SU-DHL-6 (cell line): ENCODE results near the gene DMBX1.

ENCODE experiments used
- H2AFZ ChIP-seq: fragments of 200-600 bp; sonication (generic); 2 replicates; pipeline ENCODE4 v1.6.1; 2014; ENCODE audit warnings: low read depth, mild to moderate bottlenecking, moderate library complexity, mixed read lengths, antibody characterized with exemption, low read length; ENCODE audit not compliant: severe bottlenecking
- H3F3A ChIP-seq: fragments of 200-600 bp; shearing (Covaris generic); 2 replicates; pipeline ENCODE4 v1.6.0; 2016; ENCODE audit warnings: antibody characterized with exemption, mild to moderate bottlenecking; ENCODE audit not compliant: insufficient read depth
- H3K27ac ChIP-seq: fragments of 200-600 bp; sonication (generic); 2 replicates; pipeline ENCODE4 v1.5.1; 2016; ENCODE audit warnings: low read depth, mild to moderate bottlenecking, low read length, moderate library complexity, mixed read lengths
- H3K27me3 ChIP-seq: fragments of 200-600 bp; sonication (generic), shearing (Covaris generic); 2 replicates; pipeline ENCODE4 v1.6.0; 2014; ENCODE audit warnings: mild to moderate bottlenecking, low read length
- H3K36me3 ChIP-seq: fragments of 200-600 bp; sonication (generic); 2 replicates; pipeline ENCODE4 v1.6.1; 2014; ENCODE audit warnings: mild to moderate bottlenecking, low read length, mixed read lengths
- H3K4me2 ChIP-seq: fragments of 300-600, 200-600 bp; shearing (Covaris generic), sonication (generic); 2 replicates; pipeline ENCODE4 v1.6.0; 2014; ENCODE audit warnings: low read length, low read depth, mild to moderate bottlenecking; ENCODE audit not compliant: poor library complexity, severe bottlenecking
- H3K4me3 ChIP-seq: fragments of 200-600 bp; sonication (generic); 2 replicates; pipeline ENCODE4 v1.5.1; 2014; ENCODE audit warnings: antibody characterized with exemption, low read length, mild to moderate bottlenecking, mixed read lengths; ENCODE audit not compliant: insufficient read depth, poor library complexity, severe bottlenecking
- H3K79me2 ChIP-seq: fragments of 200-600 bp; sonication (generic); 2 replicates; pipeline ENCODE4 v1.6.1; 2014; ENCODE audit warnings: mild to moderate bottlenecking, low read length, moderate library complexity; ENCODE audit not compliant: insufficient read depth
- H3K9ac ChIP-seq: fragments of 200-600 bp; sonication (generic); 2 replicates; pipeline ENCODE4 v1.7.0; 2014; ENCODE audit warnings: mild to moderate bottlenecking, low read length
- H3K9me2 ChIP-seq: fragments of 200-600 bp; sonication (generic); replicated peaks from 2 replicates; pipeline ENCODE4 v1.6.1; 2014; ENCODE audit warnings: low read length; ENCODE audit not compliant: insufficient read depth
- H3K9me3 ChIP-seq: fragments of 200-600 bp; sonication (generic); 2 replicates; pipeline ENCODE4 v1.6.1; 2014; ENCODE audit warnings: low read length, mixed read lengths; ENCODE audit not compliant: insufficient read depth
- H4K20me1 ChIP-seq: fragments of 200-600 bp; sonication (generic); 2 replicates; pipeline ENCODE4 v1.6.1; 2014; ENCODE audit warnings: low read depth, mild to moderate bottlenecking, antibody characterized with exemption, low read length, moderate library complexity, mixed read lengths
- EZH2phosphoT487 ChIP-seq: fragments of 200-600 bp; sonication (generic), shearing (Covaris generic); conservative IDR thresholded peaks from 2 replicates; pipeline ENCODE4 v1.6.1; 2018; ENCODE audit warnings: mild to moderate bottlenecking, antibody characterized with exemption, low read length, moderate library complexity, mixed read lengths
- TF ChIP-seq, protein P1 (sequence below): fragments of 200-600 bp; sonication (generic); IDR thresholded peaks from one replicate; pipeline ENCODE4 v1.5.1; 2017; ENCODE audit warnings: antibody characterized with exemption, mild to moderate bottlenecking, low read length, moderate library complexity; ENCODE audit not compliant: insufficient read depth, poor library complexity, severe bottlenecking

Gene DMBX1

DNA sequence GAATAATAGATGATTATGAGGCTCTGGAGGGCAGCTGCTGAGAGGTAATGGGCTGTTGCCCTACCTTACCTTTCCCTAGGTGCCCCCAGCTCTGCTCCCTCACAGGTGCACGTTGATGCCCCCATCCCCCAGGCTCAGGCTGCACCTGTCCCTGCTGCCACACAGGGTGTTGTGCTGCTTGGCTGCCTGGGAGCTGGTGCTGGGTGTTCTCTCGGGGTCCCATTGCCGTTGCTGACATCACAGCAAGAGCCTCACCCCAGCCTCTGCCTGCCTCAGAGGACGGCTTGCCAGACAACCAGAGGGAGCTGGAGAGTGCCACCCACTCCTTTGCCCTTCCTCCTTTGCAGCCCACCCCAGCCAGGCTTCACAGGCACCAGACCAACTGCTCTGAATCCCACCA lies 31.4 kb upstream of the DMBX1 start:
- no peaks in the 10 kb centered on the region for H3K9me2 ChIP-seq
- TF ChIP-seq, protein P1, sequence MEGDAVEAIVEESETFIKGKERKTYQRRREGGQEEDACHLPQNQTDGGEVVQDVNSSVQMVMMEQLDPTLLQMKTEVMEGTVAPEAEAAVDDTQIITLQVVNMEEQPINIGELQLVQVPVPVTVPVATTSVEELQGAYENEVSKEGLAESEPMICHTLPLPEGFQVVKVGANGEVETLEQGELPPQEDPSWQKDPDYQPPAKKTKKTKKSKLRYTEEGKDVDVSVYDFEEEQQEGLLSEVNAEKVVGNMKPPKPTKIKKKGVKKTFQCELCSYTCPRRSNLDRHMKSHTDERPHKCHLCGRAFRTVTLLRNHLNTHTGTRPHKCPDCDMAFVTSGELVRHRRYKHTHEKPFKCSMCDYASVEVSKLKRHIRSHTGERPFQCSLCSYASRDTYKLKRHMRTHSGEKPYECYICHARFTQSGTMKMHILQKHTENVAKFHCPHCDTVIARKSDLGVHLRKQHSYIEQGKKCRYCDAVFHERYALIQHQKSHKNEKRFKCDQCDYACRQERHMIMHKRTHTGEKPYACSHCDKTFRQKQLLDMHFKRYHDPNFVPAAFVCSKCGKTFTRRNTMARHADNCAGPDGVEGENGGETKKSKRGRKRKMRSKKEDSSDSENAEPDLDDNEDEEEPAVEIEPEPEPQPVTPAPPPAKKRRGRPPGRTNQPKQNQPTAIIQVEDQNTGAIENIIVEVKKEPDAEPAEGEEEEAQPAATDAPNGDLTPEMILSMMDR, result no peak
- TF ChIP-seq EZH2phosphoT487, result no peak
- no peaks in the 10 kb centered on the region for H3K27me3 ChIP-seq
- H4K20me1 ChIP-seq, result no peaks in the 10 kb centered on the region
- H3K4me3 ChIP-seq, result no peak overlapping the region
- no peak overlapping the region for H3K27ac ChIP-seq
- H3K9ac ChIP-seq, result no peak overlapping the region
- H3K9me3 ChIP-seq, result no peaks in the 10 kb centered on the region
- H3K79me2 ChIP-seq, result no peaks in the 10 kb centered on the region
- H3K36me3 ChIP-seq, result no peaks in the 10 kb centered on the region
- H2AFZ ChIP-seq, result no peak overlapping the region
- no peaks in the 10 kb centered on the region for H3F3A ChIP-seq
- H3K4me2 ChIP-seq, result no peak overlapping the region

DNA sequence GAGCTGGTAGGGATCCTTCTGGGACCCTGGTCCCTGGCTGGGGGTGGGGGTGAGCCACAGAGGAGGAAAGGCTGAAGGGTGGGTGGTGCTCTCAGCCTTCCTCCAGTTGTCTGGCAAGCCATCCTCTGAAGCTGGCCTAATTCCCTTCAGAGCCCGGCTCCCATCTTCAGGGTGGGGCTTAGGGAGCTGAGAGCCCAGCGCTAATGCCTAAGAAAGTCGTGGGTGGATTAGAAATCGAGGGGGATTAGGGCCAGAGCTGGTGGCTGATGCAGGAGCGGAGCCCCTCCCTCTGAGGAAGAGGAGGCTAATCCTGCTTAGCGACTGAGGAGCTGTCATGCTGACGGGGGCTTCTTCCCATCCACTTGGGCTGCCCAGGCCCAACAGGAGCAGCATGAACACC lies 30.8 kb upstream of the DMBX1 start:
- no peaks in the 10 kb centered on the region for H3K9me2 ChIP-seq
- no peaks in the 10 kb centered on the region for H3F3A ChIP-seq
- H3K4me3 ChIP-seq, result no peak overlapping the region
- H3K4me2 ChIP-seq, result no peak overlapping the region
- no peaks in the 10 kb centered on the region for H4K20me1 ChIP-seq
- no peaks in the 10 kb centered on the region for H3K36me3 ChIP-seq
- TF ChIP-seq, protein P1, result no peak
- TF ChIP-seq EZH2phosphoT487, result no peak
- no peak overlapping the region for H2AFZ ChIP-seq
- H3K9me3 ChIP-seq, result no peaks in the 10 kb centered on the region
- H3K27ac ChIP-seq, result no peak overlapping the region
- H3K79me2 ChIP-seq, result no peaks in the 10 kb centered on the region
- no peaks in the 10 kb centered on the region for H3K27me3 ChIP-seq
- H3K9ac ChIP-seq, result no peak overlapping the region

DNA sequence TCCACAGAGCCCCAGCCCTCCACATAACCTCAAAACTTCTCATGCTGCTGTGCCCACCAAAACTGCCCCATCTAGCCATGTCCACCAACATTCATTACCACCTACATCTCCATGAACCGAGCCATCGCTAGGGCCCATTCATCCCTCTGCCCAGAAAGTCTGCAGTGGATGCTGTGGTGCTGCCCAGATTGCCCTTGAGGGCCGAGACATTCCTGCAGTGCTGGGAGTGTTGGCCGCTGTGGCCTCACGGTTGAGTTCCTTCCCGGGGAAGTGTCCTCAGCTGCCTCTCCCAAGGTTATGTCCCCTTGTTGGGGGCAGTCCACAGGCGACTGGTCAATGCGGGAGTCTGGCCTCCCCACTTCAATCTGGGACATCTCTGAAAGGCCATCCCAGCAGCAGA lies 30.3 kb upstream of the DMBX1 start:
- Histone ChIP-seq H3K79me2 (no peaks in the 10 kb centered on the region), H3K9ac (no peak overlapping the region), H4K20me1 (no peaks in the 10 kb centered on the region), H3K27ac (no peak overlapping the region), H3K4me3 (no peak overlapping the region), H2AFZ (no peak overlapping the region), H3K36me3 (no peaks in the 10 kb centered on the region), H3F3A (no peaks in the 10 kb centered on the region), H3K27me3 (no peaks in the 10 kb centered on the region), H3K4me2 (no peak overlapping the region), H3K9me2 (no peaks in the 10 kb centered on the region), H3K9me3 (no peaks in the 10 kb centered on the region)
- TF ChIP-seq, protein P1, result no peak
- no peak for TF ChIP-seq EZH2phosphoT487
